ENCODE results near the gene OR13A1. TPM values are rescaled to one million over a fixed set of nuclear protein-coding genes. Genes with fewer than 3 reads are reported as not detected.

OR13A1 gene, protein sequence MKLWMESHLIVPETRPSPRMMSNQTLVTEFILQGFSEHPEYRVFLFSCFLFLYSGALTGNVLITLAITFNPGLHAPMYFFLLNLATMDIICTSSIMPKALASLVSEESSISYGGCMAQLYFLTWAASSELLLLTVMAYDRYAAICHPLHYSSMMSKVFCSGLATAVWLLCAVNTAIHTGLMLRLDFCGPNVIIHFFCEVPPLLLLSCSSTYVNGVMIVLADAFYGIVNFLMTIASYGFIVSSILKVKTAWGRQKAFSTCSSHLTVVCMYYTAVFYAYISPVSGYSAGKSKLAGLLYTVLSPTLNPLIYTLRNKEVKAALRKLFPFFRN
- not detected in 2 replicates for total RNA-seq (2014; rRNA removed; shearing (Covaris generic))

DNA sequence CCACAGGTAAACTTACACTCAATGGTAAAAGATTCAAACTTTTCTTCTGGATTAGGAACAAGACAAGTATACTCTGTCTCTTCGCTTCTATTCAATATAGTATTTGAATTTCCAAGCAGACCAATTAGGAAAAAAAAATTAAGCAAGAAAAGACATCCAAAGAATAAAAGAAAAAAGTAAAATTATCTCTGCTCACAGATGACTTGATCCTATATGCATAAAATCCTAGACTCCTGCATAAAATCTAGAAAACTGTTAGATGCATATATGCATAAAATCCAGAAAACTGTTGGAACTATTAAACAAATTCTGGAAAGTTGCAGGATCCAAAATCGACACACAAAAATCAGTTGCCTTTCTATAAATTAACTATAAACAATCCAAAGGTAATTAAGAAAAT, at the start of gene OR13A1:
OR13A1 (minus strand) TSS at position 101 of the 400 bp plus-strand sequence. CDS start 11,186 bp downstream, outside the sequence.

Other genes with a start within 250 kb of the OR13A1 start
- 0.30 TPM in 1 of 2 replicates, not detected in the other for gene ALOX5, start 58.6 kb upstream of the OR13A1 start, total RNA-seq (2014; rRNA removed; shearing (Covaris generic))